Fibroblast of skin of right biceps (primary cell): ENCODE results near the gene LINC01488.

Experiments
- DNase-seq: peaks from one replicate; pipeline ENCODE4 v3.0.0-alpha.2; 2013

Gene LINC01488

DNA sequence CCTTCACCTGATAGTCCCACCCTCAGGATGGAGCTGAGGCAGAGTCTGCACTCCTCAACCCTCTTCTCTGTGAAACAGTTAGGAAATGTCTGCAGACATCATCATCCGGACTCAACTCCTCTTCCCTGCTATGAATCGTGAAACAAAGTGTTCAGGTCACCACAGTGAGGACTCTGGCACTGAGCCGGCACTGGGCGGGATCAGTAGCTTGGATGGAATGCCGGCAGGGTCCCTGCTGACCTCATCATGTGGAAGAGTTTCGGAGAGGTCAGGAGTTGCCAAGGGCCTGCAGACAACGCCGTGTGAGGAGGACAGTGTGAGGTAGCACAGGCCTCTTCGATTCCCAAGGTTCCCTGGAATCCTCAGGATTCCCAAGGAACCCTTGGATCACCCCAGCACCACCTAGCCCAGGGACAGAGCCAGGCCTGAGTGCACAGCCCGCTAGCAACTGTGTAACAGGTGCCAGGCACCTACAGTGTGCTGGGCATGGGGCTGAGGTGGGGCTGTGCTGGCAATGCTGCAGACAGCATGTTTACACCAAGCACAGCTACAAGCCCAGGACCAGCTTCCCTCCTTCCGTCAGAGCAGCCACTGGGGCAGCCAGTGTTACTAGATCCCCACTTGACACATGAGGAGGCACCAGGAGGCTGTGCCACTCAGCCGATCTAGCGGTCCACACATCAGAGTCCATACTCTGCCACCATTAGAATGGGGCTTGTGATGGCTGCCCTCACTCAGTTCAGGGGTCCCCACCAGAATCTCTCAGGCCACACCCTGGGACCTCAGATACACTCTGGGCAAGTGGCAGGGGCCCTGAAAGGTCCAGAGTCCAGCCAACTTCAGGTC lies 693 bp upstream of the LINC01488 start:
- peak; percentile 20 for DNase-seq

DNA sequence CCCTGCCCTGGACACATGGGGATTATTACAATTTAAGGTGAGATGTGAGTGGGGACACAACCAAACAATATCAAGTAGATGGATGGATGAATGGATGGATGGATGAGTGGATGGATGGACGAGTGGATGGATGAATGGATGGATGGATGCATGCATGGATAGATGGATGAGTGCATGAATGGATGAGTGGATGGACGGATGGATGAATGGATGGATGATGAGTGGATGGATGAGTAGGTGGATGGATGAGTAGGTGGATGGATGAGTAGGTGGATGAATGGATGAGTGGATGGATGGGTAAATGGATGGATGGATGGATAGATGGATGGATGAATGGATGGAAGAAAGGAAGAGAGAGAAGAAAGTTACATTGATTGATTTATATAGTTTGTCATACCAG lies 859 bp downstream of the LINC01488 start:
- no peak for DNase-seq

DNA sequence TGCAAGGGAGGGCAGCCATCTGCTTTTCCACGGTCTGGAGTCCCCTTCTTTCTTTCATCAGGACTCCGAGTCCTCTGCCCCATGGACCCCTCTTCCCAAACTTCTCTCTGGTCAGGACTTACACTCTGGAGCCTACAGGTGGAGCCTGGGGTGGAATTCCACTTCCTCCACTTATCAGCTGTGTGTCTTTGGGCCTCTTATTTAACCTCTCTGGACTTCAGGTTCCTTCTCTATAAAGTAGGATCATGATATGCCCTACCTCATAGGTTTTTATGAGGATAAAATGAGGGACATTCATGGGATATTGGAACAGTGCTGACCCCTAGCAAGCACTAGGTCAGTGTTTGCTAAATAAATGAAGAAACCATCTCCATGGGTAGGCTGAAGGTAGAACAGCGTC lies 1.7 kb downstream of the LINC01488 start:
- no peak for DNase-seq

DNA sequence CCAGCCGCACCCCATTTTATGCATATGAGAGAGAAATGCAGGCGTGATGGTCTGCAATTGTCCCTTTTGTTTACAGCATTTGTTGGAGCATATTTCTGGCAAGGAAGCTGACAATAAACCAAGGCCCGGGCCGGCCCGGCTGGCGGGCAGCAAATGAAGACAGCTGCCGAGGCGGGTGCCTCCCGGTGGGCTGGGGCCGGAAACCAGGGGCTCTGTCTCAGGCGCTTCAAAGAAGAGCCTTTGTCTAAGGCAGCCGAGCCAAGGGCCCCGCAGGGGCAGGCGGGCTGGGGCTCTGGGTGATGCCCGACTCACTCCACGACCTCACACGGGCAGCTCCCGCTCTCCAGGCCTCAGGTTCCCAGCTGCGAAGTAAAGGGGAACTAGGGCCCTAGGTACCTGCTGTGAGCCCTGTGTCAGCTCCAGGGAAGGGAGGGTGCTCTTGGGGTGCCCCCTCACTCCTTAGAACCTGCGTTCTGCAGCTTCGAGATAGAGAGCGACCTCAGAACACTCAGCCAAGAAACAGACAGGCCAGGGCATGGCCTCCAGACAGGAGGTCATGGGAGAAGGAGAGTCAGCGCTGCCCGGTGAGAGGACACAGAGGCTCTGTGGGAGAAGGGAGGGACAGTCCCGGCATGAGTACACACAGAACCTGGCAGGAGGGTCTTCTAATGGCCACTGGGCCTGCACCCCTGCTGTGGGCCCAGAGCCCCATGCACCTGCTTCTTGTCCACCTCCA lies 2.4 kb downstream of the LINC01488 start:
- no peak for DNase-seq

DNA sequence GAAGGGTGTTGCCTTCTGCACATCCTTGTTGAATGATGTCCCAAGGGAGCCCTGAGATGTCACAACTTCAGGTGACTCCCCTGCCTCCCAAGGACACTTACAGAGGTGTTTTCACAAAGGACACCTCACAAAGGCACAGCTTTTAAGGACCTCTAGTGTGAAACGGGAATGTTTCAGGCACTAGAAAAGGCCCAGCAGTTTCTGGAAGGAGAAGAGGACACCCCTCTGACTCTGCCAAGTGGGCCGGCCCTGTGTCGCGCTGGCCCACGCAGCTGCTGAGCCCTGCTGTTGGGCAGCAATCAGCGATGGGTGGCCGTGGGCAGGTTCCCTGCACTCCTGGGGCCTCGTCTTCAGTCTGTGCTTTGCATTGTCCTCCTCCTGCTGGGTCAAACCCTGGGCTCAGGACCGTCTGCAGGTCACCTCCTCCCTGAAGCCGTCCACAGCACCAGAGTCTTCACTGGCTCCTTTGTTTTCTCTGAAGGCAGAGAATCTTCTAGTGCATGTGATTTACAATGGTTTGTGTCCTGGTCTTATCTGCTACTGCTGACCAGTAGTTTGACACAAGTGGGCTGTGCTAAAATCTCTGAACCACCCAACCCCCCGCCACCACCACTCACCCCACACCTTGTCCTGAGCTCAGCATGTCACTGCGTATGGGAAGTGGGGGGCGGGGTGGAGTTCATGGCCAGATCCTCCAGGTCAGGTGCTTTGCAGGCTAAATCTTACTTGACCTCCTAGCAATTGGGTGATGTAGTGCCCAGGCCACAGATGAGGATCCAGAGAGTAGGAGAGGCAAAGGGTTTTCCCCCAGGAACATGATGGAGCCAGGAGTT lies 3.2 kb downstream of the LINC01488 start:
- DNase-seq: no peak

DNA sequence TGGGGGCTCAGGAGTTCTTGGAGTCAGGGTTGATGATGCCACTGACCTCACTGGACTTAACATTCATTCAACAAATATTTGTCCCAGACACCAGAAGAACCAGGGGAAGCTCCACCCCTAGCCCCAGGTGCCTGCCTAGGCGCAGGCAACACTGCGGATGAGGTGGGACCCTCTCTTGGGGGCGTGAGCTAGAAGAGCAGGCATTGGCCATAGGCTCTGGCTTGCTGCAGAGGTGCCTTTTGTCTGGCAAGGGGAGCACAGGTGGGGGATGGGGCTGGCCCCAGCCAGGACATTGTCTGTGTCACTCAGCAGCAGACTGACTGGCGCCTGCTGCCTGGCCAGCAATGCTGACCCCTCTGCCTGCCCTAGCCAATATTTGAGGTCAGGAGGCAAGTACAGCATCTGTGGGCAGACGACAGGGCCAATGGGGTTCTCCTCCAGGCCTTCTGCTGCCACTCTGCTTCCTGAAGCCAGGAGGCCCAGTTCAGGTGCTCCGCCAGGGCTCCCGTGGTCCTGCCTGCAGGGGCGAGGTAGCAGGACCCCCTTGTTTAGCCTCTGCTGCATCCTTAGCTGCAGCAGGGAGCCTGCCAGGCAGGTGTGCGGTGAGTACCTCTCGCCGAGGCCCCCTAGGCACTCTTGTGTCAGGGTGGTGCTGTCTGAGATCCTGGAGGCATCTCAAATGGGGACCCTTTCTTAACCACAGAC lies 4.0 kb downstream of the LINC01488 start:
- DNase-seq: no peak

DNA sequence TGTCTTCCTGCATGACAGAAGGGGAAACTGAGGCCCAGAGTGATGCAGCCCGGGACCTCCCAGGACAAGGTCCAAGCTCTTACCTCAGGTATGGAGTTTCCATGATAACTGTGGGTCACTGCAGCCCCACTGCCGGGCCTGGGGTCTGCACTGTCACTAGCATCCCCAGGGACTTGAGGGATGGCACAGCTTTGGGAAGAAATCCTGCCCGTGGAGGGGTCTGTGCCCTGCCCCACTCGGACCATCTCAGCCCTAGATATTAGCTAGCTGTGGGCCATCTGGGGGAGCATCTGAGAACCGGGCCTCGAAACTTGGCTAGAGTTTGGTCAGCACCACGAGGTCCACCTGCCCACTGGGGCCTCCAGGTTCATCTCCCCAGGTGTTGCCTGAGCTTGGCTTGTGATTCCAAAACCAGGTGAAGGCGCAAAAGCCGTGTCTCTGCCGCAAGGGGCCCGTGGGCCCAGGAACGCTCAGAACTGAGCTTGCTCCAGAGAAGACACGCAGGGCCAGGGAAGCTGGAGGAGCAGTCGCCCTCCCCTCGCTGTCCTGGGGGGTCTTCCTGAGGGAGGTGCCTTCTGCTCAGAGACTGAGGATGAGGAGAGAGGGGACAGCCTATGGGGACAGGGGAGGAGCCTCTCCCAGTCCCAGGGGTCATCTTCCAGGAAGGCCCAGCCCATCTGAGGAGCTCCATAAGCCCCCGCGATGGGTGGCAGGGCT lies 4.8 kb downstream of the LINC01488 start:
- DNase-seq: no peak

DNA sequence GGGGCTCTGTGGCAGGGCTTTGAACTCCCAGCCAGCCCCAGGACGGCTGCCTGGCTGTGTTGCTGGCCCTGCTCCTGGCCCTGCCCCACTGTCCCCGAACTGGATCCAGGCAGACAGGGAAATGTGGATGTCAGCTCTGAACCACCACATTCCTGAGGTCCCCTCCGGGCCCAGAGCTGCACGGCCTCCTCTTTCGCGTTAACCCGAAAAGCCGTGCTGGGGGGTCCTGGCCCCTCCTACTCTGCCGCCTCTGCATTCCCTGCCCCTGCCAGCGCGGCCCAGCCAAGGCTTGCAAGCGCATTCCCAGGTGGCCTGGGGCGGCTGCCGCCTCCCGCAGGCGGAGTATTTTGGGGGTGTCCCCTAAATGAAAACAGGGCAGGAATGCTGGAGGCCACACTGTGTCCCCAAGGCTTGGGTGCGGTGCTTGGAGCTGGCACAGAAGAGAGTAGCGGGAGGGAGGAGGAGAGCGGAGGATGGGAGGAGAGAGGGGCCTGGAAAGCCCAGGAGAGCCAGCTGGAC lies 5.4 kb downstream of the LINC01488 start:
- peak; percentile 33 for DNase-seq

DNA sequence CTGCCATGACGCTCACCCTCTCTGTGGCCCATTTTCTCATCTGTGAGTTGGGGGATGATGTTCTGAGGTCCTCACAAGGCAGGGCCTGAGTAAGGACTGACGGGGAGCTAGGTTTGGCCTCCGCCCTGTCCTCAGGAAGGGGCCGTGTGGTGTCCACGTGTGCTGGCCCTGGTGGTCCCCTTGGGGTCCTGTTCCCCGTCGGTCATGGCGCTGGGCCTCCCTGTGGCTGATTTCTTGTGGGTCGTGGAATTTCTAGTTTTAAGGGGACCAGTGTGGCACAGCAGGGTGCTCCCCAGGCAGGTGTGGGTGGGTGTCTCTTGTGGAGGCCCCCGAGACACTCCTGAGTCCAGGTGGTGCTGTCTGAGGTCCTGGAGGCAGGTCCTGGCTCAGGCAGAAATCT lies 5.9 kb downstream of the LINC01488 start:
- no peak for DNase-seq

DNA sequence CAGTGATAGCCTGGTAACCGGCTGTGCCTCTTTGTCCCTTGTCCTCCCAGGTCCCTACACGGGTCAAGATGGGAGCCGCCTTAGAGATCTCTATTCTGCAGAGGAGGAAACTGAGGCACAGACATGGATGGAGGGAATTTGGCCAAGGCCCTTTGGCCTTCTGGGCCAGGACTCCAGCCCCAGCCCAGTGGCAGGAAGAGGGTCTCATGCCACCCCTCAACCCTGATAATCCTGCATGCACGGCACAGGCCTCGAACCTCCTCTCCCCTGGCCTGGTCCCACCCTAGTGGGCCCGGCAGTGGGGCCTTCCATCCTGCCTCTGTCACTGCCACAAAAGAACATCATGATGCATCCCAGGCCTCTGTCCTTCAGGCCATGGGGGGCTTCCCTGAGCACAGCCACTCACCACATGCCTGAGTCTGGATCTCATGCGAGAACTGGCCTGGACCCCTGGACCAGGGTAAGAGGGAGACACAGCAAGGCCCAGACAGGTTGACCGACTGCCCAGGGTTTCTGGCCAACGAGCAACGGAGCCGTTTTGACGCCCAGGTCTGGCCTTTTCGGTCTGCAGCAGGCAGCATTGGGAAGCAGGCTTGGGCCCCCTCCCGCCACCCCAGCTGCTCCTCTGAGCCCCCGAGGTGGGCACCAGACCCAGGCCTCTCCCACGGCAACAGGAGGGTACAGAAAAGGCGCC lies 6.5 kb downstream of the LINC01488 start:
- no peak for DNase-seq

DNA sequence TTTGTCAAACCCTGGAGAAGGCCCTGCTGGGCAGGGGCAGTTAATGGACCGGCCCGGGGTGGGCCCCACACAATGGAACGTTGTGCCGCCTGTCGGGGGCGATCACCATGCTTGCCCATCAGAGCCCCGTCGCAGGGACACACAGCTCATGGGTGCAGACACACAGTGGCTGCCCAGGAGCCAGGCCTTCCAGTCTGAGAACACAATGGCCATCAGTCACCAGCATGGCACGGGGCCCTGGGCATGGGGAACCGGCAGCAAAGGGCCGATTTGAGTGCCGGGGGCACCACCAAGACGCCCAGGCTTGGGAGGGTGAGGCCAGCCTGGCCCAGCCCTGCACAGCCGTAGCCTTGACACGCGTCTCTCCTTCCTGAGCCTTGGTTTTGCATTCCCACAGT lies 7.1 kb downstream of the LINC01488 start:
- DNase-seq: no peak

DNA sequence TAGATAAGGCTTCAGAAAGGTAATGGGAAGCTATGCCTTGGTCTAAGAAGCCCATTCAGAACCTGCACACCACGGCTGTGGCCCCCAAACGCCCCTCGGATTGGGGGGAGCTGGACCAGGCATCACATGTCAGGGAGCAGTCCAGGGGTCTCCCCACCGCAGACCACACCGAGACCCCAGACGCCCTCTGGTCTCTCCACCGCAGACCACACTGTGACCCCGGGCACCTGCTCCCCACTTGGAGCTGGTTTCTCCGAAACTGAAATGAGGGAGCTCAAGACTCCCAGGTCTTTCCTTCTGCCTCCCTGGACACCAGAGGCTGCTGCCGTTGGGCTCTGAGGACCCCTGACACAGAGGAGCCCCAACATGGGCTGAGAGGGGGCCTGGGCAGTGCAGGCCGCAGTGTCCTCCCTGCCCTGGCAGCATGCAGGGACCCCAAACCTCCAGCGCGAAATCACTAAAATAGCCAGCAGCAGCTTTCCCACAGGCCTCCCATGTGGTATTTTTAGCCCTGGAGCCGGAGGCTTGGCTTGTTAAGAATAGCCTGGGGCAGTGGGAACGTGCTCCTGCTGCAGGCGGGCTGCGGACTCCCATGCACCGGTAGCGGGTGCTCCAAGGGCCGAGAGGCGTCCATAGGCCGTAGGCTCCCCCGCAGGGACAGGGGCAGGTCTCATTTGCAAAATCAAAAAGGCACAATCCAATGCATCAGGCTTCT lies 7.7 kb downstream of the LINC01488 start:
- no peak for DNase-seq

DNA sequence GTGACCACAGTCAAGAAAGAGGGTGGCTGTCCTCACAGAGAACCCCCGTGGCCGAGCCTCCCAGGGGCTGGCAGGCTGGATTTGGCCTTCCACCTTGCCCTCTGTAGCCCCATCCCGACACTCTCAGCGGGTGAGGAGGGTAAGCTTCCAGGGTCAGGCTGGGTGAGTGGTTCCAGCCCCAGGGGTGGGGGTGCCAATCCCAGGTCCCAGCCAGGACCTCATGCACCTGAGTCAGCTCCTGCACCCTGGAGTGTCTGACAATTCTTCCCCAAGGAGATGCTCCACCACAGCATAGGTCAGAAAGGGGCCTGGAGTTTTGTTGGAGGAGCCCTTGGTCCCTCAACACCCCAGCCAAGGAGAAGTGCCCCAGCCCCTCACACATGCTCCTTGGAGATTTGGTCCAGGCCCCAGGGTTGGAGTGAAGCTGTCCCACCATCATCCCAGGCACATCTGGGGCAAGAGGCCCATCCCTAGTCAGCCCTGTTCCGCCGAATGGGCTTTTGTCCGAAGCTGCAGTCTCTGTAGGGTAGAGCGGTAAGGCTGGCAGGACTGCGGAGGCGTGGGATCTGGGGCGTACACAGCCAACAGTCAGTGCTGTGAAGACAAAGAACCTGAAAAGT lies 8.4 kb downstream of the LINC01488 start:
- DNase-seq: no peak

DNA sequence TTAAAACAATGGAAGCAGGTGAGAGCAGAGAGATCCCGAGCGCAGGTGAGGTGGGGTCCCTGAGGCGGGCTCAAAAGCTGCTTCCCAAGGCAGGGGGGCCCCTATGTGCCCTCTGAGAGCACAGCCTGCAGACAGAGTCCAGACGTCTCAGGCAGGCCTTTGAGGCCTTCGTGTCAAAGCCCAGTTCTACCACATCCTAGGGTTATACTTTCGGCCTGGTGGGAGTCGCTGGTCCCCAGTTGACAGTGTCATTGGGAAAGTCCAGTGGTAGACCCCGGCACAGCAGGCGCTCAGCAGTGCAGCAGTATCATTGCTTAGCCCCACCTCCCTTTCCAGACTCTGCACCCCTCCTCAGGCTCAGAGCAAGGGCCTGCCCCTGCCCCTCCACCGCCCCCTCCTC lies 9.1 kb downstream of the LINC01488 start:
- DNase-seq: no peak

DNA sequence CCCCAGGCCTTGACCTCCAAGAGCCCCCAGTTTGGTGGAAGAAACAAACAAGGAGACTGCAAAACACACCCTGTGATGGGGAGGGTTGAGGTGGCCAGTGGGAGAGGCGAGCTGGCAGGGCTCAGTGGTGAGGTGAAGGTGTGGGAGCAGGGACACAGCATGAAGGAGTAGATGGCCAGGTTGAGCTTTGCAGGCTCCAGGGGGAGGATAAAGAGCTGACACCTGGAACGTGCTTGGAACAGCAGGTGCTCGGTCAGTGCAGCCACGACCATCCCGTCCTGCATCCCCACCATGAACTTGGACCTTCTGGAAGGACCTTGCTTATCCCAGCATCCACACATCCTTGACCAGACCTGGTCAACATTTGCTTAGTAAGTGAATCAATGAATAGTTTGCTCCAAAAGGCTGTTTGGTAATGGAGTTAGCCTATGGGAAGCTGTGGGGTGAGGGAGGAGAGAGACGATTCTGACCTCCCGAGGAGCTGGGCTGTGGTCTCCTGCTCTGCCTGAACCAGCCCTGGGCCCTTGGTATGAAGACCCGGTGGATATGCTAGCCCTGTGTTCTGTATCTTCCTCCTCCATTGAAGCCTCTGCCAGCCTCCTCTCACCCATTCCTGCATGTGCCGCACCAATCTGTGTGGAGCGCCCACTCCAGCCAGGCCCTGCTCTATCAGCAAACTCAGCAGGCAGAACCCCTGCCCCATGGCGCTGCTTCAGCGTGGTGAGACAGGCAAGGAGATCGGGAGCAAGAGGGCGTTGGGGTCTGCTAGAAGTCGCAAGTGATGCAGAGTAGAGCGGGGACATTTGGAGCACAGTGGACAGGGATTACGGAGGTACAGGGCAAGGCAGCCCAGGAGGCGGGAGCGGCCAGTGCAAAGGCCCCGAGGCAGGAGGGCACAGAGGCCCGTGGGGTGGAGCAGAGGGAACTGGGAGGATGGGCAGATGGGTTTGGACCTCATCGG lies 9.9 kb downstream of the LINC01488 start:
- no peak for DNase-seq

DNA sequence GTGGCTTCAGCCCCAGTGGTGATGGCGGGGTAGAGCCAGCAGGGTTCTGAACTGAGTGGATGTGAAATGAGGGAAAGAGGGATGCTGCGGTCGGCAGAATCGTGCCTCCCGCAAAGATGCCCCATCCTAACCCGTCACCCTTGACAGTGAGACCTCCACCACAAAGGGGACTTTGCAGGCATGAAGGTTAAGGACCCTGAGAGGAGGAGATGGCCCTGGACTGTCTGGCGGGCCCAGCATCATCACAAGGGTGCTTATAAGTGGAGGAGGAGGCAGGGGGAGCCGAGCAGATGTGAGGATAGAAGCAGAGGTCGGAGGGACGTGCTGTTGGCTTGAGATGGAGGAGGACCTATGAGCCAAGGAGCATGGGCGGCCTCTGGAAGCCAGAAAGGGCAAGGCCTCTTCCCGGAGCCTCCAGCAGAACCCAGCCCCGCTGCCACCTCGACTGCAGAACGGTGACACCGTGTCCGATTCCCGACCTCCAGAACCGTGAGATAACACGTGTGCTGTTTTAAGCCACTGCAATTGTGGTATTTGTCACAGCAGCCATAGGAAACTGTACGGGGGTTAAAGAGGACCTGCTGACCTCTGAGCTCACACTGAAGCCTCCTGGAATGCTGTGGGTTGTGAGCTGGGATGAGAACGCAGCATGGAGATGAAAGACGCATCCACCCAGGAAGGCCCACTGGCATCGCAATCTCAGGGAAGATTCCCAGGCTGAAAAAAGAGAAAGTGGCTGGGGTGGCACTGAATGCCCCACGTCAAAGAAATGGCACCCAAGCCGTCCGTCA lies 10.9 kb downstream of the LINC01488 start:
- peak; percentile 18 for DNase-seq

DNA sequence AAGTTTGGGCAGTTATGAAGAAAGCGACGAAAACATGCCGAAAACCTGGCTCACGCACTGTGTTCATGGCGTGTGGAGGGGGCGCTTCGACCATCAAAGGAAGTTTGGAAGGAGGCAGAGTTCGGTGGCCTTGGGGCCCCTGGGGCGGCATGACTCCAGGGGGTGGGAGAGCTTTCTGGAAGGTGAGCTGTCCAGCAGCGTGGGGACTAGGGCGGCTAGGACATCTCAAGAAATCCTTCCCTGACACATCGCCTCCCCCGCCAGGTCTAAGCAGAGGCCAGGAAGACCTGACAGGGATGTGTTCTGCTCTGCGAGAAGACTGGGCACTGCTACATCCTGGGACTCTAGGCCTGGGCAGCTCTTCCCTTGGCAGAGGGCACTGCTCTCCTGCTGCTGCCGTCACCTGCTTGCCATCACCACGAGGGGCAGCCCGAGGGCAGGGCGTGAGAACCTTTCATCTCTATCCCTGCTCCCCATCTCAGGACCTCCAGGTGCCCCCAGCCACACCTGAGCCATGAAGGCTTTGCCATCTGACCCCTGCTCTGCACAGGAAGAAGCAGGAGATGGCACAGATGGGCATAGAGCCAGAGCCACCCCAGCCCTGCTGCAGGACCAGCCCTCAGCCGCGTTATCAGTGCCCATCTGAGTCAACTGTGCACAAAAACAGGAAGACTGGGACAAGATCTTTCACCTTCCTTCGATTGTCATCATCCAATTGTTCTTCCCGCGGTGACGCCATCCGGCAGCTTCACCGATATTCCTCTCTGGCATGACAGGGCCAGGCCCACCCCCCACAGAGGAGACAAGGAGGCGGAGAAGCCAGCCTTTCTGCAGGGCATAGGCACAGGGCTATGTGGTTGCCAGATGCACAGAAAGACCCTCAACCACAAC lies 12.7 kb downstream of the LINC01488 start:
- no peak for DNase-seq
